ENCODE measurements around the gene DDX17. TPM values are rescaled to one million over a fixed set of nuclear protein-coding genes. Genes with fewer than 3 reads are reported as not detected.
A peak's percentile ranks its signal among the peaks of the same experiment; 100 is the strongest.

Gene DDX17
- total and polyA plus RNA-seq, 2 donors from 2014 or later, result 133 to 509 TPM

GRCh38 chr22:38452373-38453065, 53.6 kb downstream of the DDX17 start:
- H3K27ac ChIP-seq (ENCODE audit: low read depth in 2 of 2, low read length in 2 of 2), result no peak overlapping the region
- FAIRE-seq (no peak), DNase-seq (peak in 3 of 5 donors; percentile 52 to 56 (median 53))
- intact Hi-C loops (cut with DNase I), result no loop called here
- peaks cover 12% of the 10 kb centered on the region for H3K27me3 ChIP-seq (ENCODE audit: control insufficient read depth, insufficient read depth, low read length)
- H3K9me3 ChIP-seq (ENCODE audit: control insufficient read depth in 2 of 3, insufficient read depth in 1 of 3, low read length in 3 of 3), result no peaks in the 10 kb centered on the region
- no peak overlapping the region for H3K4me3 ChIP-seq (ENCODE audit: low read length in 3 of 3)
- no peaks in the 10 kb centered on the region for H3K36me3 ChIP-seq (ENCODE audit: control insufficient read depth in 2 of 3, insufficient read depth in 3 of 3, low read length in 3 of 3)
- peaks cover 0 to 2% (median 0%) of the 10 kb centered on the region in 3 donors for H3K4me1 ChIP-seq (ENCODE audit: control insufficient read depth in 2 of 3, insufficient read depth in 2 of 3, low read depth in 1 of 3, low read length in 3 of 3)
- H3K9ac ChIP-seq (ENCODE audit: low read length in 3 of 3), result no peak overlapping the region
- TF ChIP-seq, protein P1, sequence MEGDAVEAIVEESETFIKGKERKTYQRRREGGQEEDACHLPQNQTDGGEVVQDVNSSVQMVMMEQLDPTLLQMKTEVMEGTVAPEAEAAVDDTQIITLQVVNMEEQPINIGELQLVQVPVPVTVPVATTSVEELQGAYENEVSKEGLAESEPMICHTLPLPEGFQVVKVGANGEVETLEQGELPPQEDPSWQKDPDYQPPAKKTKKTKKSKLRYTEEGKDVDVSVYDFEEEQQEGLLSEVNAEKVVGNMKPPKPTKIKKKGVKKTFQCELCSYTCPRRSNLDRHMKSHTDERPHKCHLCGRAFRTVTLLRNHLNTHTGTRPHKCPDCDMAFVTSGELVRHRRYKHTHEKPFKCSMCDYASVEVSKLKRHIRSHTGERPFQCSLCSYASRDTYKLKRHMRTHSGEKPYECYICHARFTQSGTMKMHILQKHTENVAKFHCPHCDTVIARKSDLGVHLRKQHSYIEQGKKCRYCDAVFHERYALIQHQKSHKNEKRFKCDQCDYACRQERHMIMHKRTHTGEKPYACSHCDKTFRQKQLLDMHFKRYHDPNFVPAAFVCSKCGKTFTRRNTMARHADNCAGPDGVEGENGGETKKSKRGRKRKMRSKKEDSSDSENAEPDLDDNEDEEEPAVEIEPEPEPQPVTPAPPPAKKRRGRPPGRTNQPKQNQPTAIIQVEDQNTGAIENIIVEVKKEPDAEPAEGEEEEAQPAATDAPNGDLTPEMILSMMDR (IDR thresholded peaks at IDR 0.05; ENCODE audit: borderline replicate concordance, extremely low read depth, insufficient read depth), result no peak

DNA sequence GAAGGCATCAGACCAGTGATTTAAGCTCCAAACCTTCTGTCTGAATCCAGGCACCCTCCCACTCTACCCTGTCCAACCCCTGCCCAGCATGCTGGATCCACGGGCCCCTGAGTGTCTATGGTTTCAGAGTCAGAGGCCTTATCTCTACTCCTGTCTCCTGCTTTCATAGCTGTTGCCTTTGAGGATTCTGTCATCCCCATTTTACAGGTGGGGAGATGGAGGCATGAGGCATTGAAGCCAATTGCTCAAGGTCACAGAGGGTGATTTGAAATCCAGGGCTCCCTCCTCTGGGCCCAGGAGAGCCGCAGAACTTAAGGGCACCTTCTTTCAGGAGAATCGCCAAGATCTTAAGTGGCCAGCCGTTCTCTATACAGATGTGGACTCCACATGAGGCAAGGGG, 54.2 kb downstream of the DDX17 start:
- Histone ChIP-seq H3K9ac (ENCODE audit: low read length in 3 of 3) (no peak overlapping the region), H3K27ac (ENCODE audit: low read depth in 2 of 2, low read length in 2 of 2) (no peak overlapping the region), H3K27me3 (ENCODE audit: control insufficient read depth, insufficient read depth, low read length) (peaks cover 12% of the 10 kb centered on the region), H3K36me3 (ENCODE audit: control insufficient read depth in 2 of 3, insufficient read depth in 3 of 3, low read length in 3 of 3) (no peaks in the 10 kb centered on the region), H3K4me3 (ENCODE audit: low read length in 3 of 3) (no peak overlapping the region), H3K9me3 (ENCODE audit: control insufficient read depth in 2 of 3, insufficient read depth in 1 of 3, low read length in 3 of 3) (no peaks in the 10 kb centered on the region), H3K4me1 (ENCODE audit: control insufficient read depth in 2 of 3, insufficient read depth in 2 of 3, low read depth in 1 of 3, low read length in 3 of 3) (peaks cover 0 to 2% (median 0%) of the 10 kb centered on the region in 3 donors)
- TF ChIP-seq, protein P1 (IDR thresholded peaks at IDR 0.05; ENCODE audit: borderline replicate concordance, extremely low read depth, insufficient read depth), result no peak
- intact Hi-C loops (cut with DNase I), result no loop called here
- DNase-seq (no peak), FAIRE-seq (no peak)

DNA sequence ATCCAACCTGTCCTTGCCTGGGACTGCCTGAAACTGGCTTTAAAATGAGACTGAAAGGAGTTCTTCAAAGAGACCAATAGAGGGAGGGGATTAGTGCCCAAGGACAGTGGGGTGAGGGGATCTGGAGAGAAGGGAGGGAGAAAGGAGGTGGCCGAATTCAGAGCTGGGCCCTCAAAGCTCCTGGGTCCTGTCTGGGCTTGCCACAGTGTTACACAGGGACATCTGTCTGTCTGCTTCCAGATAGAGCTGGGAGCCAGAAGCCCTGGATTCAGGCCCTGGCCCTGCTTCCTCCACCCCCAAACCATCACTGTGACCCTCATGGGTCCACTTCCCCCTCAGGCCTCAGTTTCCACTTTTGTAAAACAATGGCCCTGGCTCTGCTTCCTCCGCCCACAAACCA, 54.7 kb downstream of the DDX17 start:
- Histone ChIP-seq H3K27me3 (ENCODE audit: control insufficient read depth, insufficient read depth, low read length) (peaks cover 12% of the 10 kb centered on the region), H3K27ac (ENCODE audit: low read depth in 2 of 2, low read length in 2 of 2) (no peak overlapping the region), H3K4me3 (ENCODE audit: low read length in 3 of 3) (no peak overlapping the region), H3K36me3 (ENCODE audit: control insufficient read depth in 2 of 3, insufficient read depth in 3 of 3, low read length in 3 of 3) (no peaks in the 10 kb centered on the region), H3K9me3 (ENCODE audit: control insufficient read depth in 2 of 3, insufficient read depth in 1 of 3, low read length in 3 of 3) (no peaks in the 10 kb centered on the region), H3K4me1 (ENCODE audit: control insufficient read depth in 2 of 3, insufficient read depth in 2 of 3, low read depth in 1 of 3, low read length in 3 of 3) (peaks cover 0 to 2% (median 0%) of the 10 kb centered on the region in 3 donors), H3K9ac (ENCODE audit: low read length in 3 of 3) (no peak overlapping the region)
- TF ChIP-seq, protein P1 (IDR thresholded peaks at IDR 0.05; ENCODE audit: borderline replicate concordance, extremely low read depth, insufficient read depth), result no peak
- intact Hi-C loops (cut with DNase I), result no loop called here
- DNase-seq (no peak), FAIRE-seq (no peak)
